Right atrium auricular region (tissue), 2 donors: Measurements from ENCODE around the gene PPFIBP2. TPM values are rescaled to one million over a fixed set of nuclear protein-coding genes. Genes with fewer than 3 reads are reported as not detected.
"Not testable (repeated sequence)": the region's sequence is repeated elsewhere in the genome, so short reads cannot be mapped to it uniquely, and the experiment has no call there.

ENCODE experiments used
- DNase-seq: peaks from one replicate; pipeline ENCODE4 v3.0.0-alpha.2; 2019; ENCODE audit warnings: low spot score
- H3K27ac ChIP-seq, 2 donors: fragments of 200-600 bp; sonication (generic); 1 replicate in 1 of 2; 2 replicates in 1 of 2; pipeline ENCODE4 v1.5.1; 2016 to 2019
- H3K27me3 ChIP-seq, 2 donors: fragments of 200-600 bp; sonication (generic); one replicate each; pipeline versions ENCODE4 v1.5.1 to v1.6.0; 2017 to 2019
- H3K36me3 ChIP-seq: fragments of 200-600 bp; sonication (generic); one replicate; pipeline ENCODE4 v1.5.1; 2016
- H3K4me1 ChIP-seq, 2 donors: fragments of 200-600 bp; sonication (generic); one replicate each; pipeline versions ENCODE4 v1.5.1 to v1.6.0; 2017 to 2019
- H3K4me3 ChIP-seq, 2 donors: fragments of 200-600 bp; sonication (generic); 1 replicate in 1 of 2; 2 replicates in 1 of 2; pipeline ENCODE4 v1.5.1; 2017 to 2019; ENCODE audit warnings: mild to moderate bottlenecking in 1 of 2, moderate library complexity in 1 of 2
- H3K9me3 ChIP-seq, 2 donors: fragments of 200-600 bp; sonication (generic); one replicate each; pipeline ENCODE4 v1.5.1; 2019
- total RNA-seq, 2 donors: library from RNA; depleted of rRNA; stranded (reverse); fragments of >200 nt; gene quantifications; one replicate each; pipeline ENCODE4 v1.1.0, GENCODE V29; 2016
- TF ChIP-seq, protein P1 (sequence below), 2 donors: fragments of 200-600 bp; sonication (generic); IDR thresholded peaks; one replicate each; pipeline ENCODE4 v1.5.1; 2019; ENCODE audit warnings: antibody characterized with exemption in 2 of 2

PPFIBP2 gene
- total RNA-seq, 2 donors from 2014 or later: 13.0 to 24.0 TPM

DNA sequence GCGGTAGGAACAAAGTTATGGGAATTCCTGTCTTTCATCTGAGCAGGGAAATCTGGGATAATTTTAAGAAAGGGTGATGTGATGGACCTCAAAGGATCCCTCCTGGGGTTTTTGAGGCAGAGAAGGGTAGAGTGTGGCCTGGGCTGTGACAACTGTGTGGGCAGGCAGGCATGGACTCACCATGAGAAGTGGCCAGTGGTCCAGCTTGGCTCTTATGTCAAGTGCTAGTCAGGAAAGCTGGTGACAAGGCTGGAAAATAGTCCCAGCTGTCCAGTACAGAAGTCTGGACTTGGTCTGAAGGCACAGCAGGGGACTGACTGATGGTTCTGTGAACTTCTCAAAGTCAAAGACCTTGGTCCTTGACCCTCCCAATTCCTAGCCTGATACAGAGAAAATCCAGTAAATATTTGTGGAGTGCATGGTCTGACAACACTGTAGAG lies 1.7 kb downstream of the PPFIBP2 start:
- no peaks in the 10 kb centered on the region for H3K9me3 ChIP-seq
- DNase-seq: no peak
- no peaks in the 10 kb centered on the region for H3K27me3 ChIP-seq
- TF ChIP-seq, protein P1, sequence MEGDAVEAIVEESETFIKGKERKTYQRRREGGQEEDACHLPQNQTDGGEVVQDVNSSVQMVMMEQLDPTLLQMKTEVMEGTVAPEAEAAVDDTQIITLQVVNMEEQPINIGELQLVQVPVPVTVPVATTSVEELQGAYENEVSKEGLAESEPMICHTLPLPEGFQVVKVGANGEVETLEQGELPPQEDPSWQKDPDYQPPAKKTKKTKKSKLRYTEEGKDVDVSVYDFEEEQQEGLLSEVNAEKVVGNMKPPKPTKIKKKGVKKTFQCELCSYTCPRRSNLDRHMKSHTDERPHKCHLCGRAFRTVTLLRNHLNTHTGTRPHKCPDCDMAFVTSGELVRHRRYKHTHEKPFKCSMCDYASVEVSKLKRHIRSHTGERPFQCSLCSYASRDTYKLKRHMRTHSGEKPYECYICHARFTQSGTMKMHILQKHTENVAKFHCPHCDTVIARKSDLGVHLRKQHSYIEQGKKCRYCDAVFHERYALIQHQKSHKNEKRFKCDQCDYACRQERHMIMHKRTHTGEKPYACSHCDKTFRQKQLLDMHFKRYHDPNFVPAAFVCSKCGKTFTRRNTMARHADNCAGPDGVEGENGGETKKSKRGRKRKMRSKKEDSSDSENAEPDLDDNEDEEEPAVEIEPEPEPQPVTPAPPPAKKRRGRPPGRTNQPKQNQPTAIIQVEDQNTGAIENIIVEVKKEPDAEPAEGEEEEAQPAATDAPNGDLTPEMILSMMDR (IDR thresholded peaks at IDR 0.05): no peak
- no peak overlapping the region for H3K4me3 ChIP-seq
- no peak overlapping the region for H3K27ac ChIP-seq
- H3K4me1 ChIP-seq: peaks cover 0 to 33% of the 10 kb centered on the region in 2 donors
- no peaks in the 10 kb centered on the region for H3K36me3 ChIP-seq

DNA sequence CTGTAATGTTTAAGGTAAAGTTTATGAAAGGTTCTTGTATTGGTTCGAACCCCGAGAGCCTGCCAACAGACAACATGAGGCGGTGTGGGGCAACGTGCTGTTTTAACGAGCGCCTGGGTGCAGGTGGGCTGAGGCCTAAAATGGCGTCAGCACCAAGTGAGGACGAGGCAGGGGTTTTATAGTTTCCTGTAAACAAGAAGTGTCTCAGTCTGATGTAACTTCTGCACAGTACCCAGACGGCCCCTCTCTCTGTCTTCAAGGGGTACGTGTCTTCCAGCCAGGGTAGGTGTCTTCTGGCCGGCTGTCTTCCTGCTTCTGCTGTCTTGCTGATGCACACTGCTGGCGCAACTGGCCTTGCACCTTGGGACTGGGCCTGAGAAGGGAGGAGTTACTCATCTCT lies 2.7 kb downstream of the PPFIBP2 start:
- Histone ChIP-seq H3K4me3 (no peak overlapping the region), H3K9me3 (no peaks in the 10 kb centered on the region), H3K36me3 (no peaks in the 10 kb centered on the region), H3K4me1 (peaks cover 0 to 32% of the 10 kb centered on the region in 2 donors), H3K27ac (no peak overlapping the region), H3K27me3 (no peaks in the 10 kb centered on the region)
- no peak for DNase-seq
- TF ChIP-seq, protein P1 (IDR thresholded peaks at IDR 0.05): no peak

DNA sequence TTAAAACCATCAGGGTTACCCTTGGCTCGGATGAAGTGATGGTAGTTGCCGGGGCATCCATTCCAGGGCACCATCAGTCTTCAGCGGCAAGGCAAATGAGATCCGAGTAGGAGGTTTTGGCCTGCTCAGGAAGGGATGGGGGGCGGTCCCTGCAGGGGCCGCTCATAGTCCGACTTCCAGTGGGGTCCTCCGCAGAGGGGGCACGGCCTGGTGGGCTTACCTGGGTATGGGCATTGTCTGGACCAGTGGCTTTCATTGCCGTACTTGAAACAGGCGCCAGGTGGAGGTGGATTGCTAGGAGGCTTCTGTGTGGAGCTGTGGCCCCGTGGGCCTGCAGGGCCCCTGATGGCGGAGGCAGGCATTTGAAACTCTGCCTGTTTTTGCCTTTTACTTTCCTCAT lies 3.9 kb downstream of the PPFIBP2 start:
- H3K4me1 ChIP-seq: peaks cover 0 to 20% of the 10 kb centered on the region in 2 donors
- H3K27me3 ChIP-seq, H3K4me3 ChIP-seq, H3K36me3 ChIP-seq, H3K9me3 ChIP-seq, H3K27ac ChIP-seq, DNase-seq: not testable (repeated sequence)

DNA sequence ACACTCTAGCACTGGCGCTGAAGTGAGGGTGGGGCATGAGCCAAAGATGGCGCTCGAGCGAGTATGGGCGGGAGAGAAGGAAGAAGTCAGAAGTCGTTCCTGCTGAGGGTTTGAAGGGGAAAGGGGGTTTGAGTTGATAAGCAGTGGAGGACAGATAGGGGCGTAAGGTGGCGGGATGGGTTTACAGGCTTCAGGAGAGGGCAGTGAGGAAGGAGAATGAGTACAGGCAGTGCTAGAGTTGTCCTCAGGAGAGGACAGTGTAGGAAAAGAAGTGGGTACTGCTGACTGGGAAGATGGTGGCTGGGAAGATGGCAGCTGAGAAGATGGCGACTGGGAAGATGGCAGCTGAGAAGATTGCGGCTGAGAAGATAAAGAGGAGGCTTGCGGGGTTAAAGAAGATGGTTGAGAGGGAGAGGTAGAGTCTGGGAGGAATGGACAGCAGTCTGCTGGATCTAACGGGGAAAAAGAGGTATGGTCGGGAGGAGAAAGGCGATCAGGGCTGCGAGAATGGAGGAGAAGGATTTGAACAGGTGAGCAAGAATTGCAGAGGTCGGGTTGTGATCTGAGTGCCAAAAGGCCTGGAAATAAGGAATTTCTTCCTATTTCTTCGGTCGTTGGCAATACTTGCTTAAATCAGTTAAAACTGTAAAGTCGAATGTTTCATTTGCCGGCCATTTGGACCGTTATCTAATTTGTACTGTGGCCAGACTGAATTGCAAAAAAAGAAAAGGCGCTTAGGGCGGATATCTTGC lies 5.2 kb downstream of the PPFIBP2 start:
- TF ChIP-seq, protein P1 (IDR thresholded peaks at IDR 0.05): no peak
- Histone ChIP-seq H3K9me3 (no peaks in the 10 kb centered on the region), H3K4me1 (peaks cover 0 to 15% of the 10 kb centered on the region in 2 donors), H3K27me3 (no peaks in the 10 kb centered on the region), H3K27ac (no peak overlapping the region), H3K4me3 (no peak overlapping the region), H3K36me3 (no peaks in the 10 kb centered on the region)
- DNase-seq: no peak

DNA sequence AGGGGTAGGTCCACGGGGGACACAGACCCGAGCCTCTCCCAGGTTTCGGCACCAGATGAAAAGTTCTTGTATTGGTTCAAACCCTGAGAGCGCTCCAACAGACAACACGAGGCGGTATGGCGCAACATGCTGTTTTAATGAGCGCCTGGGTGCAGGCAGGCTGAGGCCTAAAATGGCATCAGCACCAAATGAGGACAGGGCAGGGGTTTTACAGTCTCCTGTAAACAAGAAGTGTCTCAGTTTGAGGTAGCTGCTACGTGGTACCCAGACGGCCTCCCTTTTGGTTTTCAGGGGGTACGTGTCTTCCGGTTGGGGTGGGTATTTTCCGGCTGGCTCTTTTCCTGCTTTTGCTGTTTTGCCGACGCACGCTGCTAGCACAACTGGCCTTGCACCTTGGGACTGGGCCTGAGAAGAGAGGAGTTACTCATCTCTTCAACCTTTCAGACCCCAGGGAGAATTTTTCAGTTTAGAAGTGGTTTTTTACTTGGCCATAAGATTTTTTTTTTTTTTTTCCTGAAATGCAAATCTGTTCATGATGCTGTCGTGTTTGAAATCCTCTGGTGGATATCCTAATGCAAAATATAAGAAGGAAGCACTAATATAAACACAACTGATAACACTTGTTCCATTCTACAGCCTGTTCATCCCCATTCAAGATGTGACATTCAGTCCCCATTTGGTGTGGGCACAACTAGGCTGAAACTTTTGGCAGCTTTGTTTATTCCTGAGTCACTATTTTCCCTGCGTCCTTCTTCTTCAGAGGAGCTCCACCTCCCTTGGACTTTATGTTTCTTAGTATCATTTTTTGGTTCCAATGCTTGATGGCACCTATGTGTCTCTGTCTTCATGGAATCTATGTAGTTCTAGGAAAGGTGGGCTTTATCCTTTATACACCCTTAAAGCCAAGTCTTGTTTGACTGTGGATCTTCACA lies 6.5 kb downstream of the PPFIBP2 start:
- TF ChIP-seq, protein P1 (IDR thresholded peaks at IDR 0.05): no peak
- Histone ChIP-seq H3K4me1 (peaks cover 0 to 5% of the 10 kb centered on the region in 2 donors), H3K36me3 (no peaks in the 10 kb centered on the region), H3K4me3 (no peak overlapping the region), H3K27ac (peak overlapping the region; percentile 17 to 19), H3K9me3 (no peaks in the 10 kb centered on the region), H3K27me3 (no peaks in the 10 kb centered on the region)
- no peak for DNase-seq

DNA sequence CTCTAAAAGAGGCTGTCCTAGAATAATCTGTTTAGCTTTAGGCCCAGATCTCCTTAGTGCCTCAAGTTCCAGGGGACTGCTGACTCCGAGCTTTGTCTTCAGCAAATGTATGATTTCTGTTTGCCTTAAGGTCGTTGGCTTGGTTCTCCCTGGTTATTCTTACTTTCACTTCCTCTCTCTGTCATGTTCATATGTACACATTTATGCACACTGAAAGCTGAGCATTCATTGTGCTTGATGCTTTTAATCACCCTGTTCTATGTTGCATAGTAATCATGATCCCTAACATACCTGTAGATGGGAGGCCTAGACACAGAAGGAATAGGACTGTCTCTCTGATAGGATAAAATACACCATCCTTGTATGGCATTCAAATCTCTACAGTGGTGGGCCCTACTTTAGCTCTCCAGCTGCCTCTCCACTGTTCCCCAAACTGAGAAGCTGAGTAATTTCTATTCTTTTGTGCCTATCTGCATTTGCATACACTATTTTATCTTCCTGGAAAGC lies 7.2 kb downstream of the PPFIBP2 start:
- no peak for DNase-seq
- H3K4me3 ChIP-seq: no peak overlapping the region
- H3K4me1 ChIP-seq: peaks cover 0 to 5% of the 10 kb centered on the region in 2 donors
- peak overlapping the region; percentile 17 to 19 for H3K27ac ChIP-seq
- H3K27me3 ChIP-seq: no peaks in the 10 kb centered on the region
- no peaks in the 10 kb centered on the region for H3K9me3 ChIP-seq
- TF ChIP-seq, protein P1 (IDR thresholded peaks at IDR 0.05): no peak
- no peaks in the 10 kb centered on the region for H3K36me3 ChIP-seq
